Activated gamma-delta T cell treated with Interleukin-2 at 50 U/mL for 16 hours (primary cell): ENCODE measurements around the gene MBTD1.
"Not testable (repeated sequence)": the region's sequence is repeated elsewhere in the genome, so short reads cannot be mapped to it uniquely, and the experiment has no call there.

Experiments used
- DNase-seq: peaks from one replicate; pipeline ENCODE4 v3.0.0-alpha.2; 2020

Gene MBTD1

GRCh38 chr17:51259564-51260236, at the start of gene MBTD1:
TSS of gene MBTD1 (minus strand) at chr17:51260049. CDS start at chr17:51225161, 34,888 bp downstream.
- peak; percentile 96 for DNase-seq

GRCh38 chr17:51305182-51305581, 45.3 kb upstream of the MBTD1 start:
- DNase-seq: no peak

GRCh38 chr17:51299859-51300258, 40.0 kb upstream of the MBTD1 start:
- DNase-seq: no peak

GRCh38 chr17:51298508-51299371, 38.9 kb upstream of the MBTD1 start:
- no peak for DNase-seq

- not testable (repeated sequence) for DNase-seq
These were observed 34.5 kb upstream of the MBTD1 start for GRCh38 chr17:51294338-51294737.

GRCh38 chr17:51289696-51290111, 29.9 kb upstream of the MBTD1 start:
- no peak for DNase-seq

GRCh38 chr17:51287412-51287811, 27.6 kb upstream of the MBTD1 start:
- no peak for DNase-seq

GRCh38 chr17:51279183-51279582, 19.3 kb upstream of the MBTD1 start:
- DNase-seq: no peak

- no peak for DNase-seq
These were observed 15.5 kb upstream of the MBTD1 start for GRCh38 chr17:51275381-51275780.

GRCh38 chr17:51272812-51273211, 13.0 kb upstream of the MBTD1 start:
- DNase-seq: no peak

- no peak for DNase-seq
These were observed 10.8 kb upstream of the MBTD1 start for GRCh38 chr17:51270636-51271035.

- DNase-seq: no peak
These were observed 10.1 kb upstream of the MBTD1 start for GRCh38 chr17:51269991-51270390.

GRCh38 chr17:51264466-51264865, 4.6 kb upstream of the MBTD1 start:
- not testable (repeated sequence) for DNase-seq

- DNase-seq: no peak
These were observed 3.2 kb upstream of the MBTD1 start for GRCh38 chr17:51263006-51263405.

GRCh38 chr17:51261024-51261963, 1.4 kb upstream of the MBTD1 start:
- DNase-seq: no peak

- peak; percentile 96 for DNase-seq
These were observed 581 bp upstream of the MBTD1 start, which contains the start of gene UTP18 for GRCh38 chr17:51260237-51261023. TSS of gene UTP18 (plus strand) at chr17:51260546. CDS start at chr17:51260585, 39 bp downstream.

GRCh38 chr17:51258756-51259563, 889 bp downstream of the MBTD1 start:
- DNase-seq: no peak

- no peak for DNase-seq
These were observed 2.4 kb downstream of the MBTD1 start for GRCh38 chr17:51257150-51258081.

GRCh38 chr17:51256101-51256500, 3.7 kb downstream of the MBTD1 start:
- DNase-seq: no peak

- DNase-seq: no peak
These were observed 4.2 kb downstream of the MBTD1 start for GRCh38 chr17:51255673-51256072.
